Activated T-cell treated with anti-CD3 and anti-CD28 coated beads, Interleukin-2, amount 50 U/mL, for 48 hours (primary cell): ENCODE results near the gene PKIB.

Experiments used
- DNase-seq, 2 experiments: peaks; one replicate each; pipeline ENCODE4 v3.0.0-alpha.2; 2020

The PKIB gene

DNA sequence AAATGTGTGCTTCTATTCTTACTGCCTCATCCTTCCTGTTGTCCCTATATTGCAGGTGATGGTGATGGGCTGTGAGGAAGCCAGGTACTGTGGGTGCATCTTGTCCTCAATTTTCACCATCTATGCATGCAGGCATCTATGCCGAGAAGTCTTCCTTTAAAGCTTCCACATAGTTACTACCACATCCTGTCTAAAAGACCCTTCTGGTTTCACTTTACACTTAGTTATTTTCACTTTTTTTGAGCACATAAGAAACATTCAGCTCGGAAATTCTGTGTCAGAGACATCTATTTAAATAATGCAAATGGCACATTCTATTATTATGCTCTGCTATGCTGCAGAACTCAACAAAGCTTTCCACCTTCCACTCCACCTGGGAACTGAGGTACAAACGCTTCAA, 141.1 kb downstream of the PKIB start:
- no peak for DNase-seq

DNA sequence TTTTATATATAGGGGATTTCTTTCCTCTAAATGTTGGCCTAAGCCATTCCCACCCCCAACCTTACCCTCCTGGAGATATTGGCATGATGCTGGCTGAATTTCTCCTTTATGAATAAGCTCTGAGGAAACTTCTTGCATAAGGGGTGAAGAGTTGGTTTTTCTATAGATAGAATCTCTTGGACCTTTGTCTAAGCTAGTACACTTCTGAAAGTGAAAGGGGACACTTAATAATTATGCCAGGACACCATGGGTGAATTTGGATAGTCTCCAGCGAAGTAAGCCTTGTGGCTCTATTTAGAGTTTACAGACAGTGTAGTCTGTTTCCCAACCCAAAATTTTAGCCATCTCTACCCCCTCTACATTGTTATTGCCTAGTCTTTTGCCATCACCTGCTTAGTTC, 142.3 kb downstream of the PKIB start:
- DNase-seq, result no peak

DNA sequence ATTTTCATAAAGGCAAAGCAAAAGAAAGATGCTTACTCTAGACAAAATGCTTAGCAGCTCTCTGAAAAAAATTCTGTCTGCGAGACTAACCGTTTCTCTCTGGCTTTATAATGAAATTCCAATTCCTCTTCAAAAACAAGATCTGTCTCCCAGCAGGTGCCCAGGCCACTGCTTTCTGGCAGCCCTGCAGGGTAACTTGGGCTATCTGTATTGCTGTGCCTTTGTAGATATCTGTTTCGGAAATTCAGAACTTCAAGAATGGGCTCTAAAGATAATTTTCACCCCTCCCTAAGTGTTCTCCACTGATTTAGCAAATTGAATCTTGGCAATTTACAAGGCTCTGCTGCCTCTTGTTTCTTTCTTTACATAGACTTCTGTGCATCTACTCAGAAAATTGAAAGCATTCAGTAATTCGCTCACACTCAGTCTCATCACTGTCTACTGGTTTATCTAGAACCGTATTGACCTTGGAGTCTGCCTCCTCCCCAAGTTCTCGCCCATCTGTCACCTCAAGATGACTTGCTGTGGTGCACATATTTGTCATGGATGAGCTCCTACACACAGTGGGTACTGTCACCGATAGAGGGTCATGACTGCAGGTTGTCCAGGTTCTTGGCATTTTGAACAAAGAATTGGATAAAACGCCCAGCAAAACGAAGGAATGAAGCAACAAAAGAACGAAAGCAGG, 142.9 kb downstream of the PKIB start:
- no peak for DNase-seq

DNA sequence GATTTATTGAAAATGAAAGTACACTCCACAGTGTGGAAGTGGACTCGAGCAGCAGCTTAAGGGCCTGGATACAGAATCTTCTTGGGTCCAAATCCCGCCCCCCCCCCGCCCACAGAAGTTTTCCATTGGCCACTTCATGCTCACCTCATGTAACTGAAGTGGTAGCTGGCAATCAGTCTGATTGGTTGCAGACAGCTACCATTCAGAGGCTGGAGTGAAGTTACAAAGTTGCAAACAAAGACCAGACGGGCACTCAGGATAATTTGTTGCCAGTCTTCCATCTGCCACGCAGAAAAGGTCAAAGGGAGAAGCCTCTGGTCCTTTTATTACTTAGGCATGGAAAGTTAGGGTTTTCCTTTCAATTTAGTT, 143.5 kb downstream of the PKIB start:
- no peak for DNase-seq

DNA sequence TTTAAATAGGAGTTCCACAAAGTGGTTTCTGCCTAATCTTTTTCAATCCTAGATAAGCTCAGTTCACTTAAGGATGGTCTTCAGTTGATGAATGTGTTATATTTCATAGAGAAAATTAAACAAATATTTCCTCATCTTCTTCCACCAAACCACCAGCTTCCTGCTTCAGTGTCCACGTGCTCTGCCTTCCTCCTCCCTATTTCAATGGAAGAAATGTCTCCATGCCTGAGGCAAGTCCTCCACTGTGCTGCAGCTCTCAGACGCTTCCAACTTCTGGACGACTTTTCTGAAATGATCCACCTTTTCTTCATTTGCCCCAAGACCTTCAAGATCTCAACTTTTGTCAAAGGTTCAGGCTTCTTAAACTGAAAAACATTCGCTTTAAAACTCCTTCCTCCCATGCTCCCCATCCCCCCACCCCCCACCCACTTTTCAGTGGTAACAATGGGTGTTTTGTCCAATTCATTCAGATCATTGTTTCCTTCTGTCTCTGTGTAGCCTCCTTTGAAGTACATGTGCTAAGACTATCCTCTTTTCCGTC, 144.1 kb downstream of the PKIB start:
- DNase-seq, result no peak

DNA sequence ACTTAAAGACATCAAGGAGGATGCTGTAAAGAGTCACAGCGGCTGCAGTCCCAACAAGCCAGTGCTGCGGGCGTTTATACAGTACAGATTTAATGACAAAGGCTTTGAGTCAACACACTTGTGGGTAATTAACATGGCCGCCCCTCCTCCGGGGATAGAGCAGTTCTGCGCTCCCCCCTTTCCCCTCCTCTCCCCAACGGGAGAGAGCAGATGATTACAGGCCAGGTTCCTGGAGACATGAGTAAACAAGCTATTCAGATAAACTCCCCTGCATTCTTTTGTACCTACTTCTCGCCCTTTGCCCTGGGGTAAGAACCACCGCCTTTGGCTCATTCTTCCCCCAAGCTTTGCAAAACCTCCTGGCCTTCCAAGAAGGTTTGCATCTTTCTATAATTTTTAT, 145.7 kb downstream of the PKIB start:
- DNase-seq, result no peak

DNA sequence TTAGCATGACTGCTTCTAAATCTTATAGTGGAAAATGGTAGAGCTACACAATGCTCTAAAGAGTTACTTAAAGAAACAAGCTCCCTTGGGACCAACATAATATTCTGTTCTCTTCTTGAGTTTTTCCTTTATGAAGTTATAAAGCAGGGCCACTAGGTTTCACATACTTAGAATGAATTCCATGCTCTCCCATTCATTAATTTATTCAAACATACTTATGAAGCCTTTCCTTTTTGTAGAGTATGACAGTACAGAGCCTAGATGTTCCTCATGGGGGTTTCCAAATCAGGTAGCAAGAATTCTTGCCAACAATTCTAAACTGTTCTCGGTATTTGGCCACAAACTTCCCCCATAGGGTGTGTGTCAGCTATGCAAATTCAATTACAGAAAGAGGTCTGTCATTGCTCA, 148.7 kb downstream of the PKIB start:
- no peak for DNase-seq

DNA sequence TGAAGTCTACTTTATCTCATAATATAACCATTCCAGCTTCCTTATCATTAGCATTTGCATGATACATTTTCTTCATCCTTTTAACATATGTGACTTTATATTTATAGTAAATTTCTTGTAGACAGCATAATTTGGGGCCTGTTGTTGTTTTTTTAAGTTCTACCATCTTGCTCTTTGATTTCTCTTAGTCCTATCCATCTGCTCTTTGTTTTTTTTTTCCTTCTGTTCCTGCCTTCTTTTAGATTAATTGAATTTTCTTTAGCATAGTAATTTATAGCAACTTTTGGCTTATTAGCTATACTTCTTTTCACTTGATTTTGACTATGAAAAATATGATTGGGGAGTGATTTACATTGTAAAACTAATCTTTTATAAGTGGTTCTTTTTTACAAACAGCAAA, 150.1 kb downstream of the PKIB start:
- DNase-seq, result no peak

DNA sequence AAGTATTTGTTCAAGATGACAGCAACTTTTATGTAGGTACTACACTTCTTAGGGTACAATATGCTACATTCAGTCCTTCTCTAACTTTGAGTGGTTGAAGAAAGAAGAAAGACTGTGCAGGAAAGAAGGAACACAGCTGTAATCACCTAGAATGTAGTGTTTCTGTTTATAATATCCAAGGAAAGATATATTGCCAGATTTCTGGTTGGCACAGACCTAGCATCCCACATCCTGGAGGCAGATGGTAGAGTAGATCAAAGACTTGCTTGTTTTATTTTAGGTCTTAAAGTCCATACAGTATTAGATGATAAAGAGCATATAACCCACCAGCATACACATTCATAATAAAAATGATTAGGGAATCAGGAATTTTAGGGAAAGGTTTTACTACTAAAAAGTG, 156.1 kb downstream of the PKIB start:
- DNase-seq, result no peak

DNA sequence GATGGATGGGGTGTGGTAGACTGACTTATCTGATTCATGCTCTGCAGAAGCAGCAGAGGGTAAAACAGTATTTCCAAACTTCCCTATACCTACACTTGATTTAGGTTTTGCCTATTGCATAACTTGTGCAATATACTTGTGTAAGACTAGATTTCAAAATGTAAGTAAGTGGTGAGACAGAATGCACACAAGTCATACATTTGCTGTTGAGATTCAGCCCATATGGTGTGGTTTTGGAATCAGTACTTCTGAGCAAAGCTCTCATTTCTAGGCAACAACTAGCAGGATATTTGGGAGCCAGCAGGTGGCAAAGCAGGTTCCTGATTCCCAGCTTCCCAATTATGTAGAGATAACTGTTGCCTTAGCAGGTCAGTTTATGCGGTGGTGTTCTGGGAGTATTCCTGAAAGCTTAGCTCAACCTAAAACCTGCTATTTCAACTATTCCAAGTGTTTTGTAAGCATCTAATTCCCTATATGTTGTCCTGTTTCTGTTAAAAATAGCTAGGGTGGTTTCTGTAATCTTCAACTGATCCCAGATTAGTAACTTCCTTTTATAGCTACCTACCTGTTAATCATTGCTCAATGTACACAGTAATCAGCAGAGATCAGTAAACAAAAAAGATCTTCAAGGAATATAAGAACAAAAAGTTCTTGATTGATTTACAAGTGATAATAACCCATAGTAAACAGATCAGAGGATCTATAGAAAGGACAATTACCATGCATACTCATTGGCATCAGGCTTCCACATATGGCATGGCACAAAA, 160.8 kb downstream of the PKIB start:
- DNase-seq, result no peak

DNA sequence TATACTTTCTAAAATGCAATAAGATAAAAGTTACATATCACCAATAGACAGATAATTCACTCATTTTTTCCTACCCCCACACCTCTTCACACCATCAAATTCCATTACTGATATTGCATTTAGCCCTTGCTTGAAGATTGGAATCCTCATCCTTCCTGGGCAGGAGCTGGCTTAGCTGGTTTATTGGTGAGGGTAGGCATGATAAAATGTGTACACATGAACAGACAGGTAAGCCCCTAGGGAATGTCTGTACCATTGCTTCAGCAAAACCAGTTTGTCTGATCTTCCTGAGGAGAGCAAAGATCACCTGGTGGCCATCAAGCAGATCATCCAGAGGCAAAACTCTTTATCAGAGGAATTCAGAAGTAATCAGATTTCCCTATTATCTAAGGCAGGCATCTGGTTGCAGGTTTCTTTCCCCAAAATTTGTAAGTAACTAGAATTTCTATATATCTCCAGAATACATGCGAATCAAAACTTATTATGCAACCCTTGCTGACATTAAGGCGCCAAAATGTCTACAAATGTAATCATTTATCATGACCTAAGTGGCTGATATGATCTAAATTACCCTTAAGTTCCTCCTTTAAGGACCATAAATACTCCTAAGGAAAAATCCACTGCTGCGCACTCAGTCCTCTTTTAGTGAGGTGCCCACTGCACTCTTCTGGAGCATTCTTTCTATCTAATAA, 162.7 kb downstream of the PKIB start:
- DNase-seq, result no peak
